Loucy (cell line): ENCODE measurements around the gene SLC23A2.

ENCODE experiments used
- H2AFZ ChIP-seq: fragments of 200-600 bp; sonication (generic); 2 replicates; pipeline ENCODE4 v1.6.0; 2016; ENCODE audit warnings: antibody characterized with exemption, mild to moderate bottlenecking, low read length, moderate library complexity
- H3F3A ChIP-seq: fragments of 200-600 bp; 2 replicates; pipeline ENCODE4 v1.6.0; 2016; ENCODE audit warnings: antibody characterized with exemption, low read depth, mild to moderate bottlenecking
- H3K27me3 ChIP-seq: fragments of 200-600 bp; sonication (generic); 2 replicates; pipeline ENCODE4 v1.6.1; 2014; ENCODE audit warnings: low read length, mild to moderate bottlenecking; ENCODE audit not compliant: insufficient read depth, poor library complexity, severe bottlenecking
- H3K36me3 ChIP-seq: fragments of 200-600 bp; sonication (generic); 2 replicates; pipeline ENCODE4 v1.6.1; 2016; ENCODE audit warnings: low read length; ENCODE audit not compliant: insufficient read depth
- H3K4me1 ChIP-seq: fragments of 200-600 bp; sonication (generic); 2 replicates; pipeline ENCODE4 v1.5.1; 2014; ENCODE audit warnings: low read length, mild to moderate bottlenecking; ENCODE audit not compliant: insufficient read depth, poor library complexity, severe bottlenecking
- H3K4me2 ChIP-seq: fragments of 200-600 bp; sonication (generic); 2 replicates; pipeline ENCODE4 v1.6.0; 2014; ENCODE audit warnings: antibody characterized with exemption, low read length, low read depth, mild to moderate bottlenecking; ENCODE audit not compliant: poor library complexity, severe bottlenecking
- H3K4me3 ChIP-seq: fragments of 200-600 bp; sonication (generic); 2 replicates; pipeline ENCODE4 v1.5.1; 2014; ENCODE audit warnings: low read length, mild to moderate bottlenecking, mixed read lengths; ENCODE audit not compliant: poor library complexity, severe bottlenecking
- H3K79me2 ChIP-seq: fragments of 200-600 bp; sonication (generic); 2 replicates; pipeline ENCODE4 v1.6.1; 2014; ENCODE audit warnings: low read length; ENCODE audit not compliant: insufficient read depth
- H3K9ac ChIP-seq: fragments of 200-600 bp; sonication (generic); 2 replicates; pipeline ENCODE4 v1.6.0; 2014; ENCODE audit warnings: mild to moderate bottlenecking, low read depth, low read length, moderate library complexity; ENCODE audit not compliant: poor library complexity, severe bottlenecking
- H3K9me2 ChIP-seq: fragments of 200-600 bp; sonication (generic); replicated peaks from 2 replicates; pipeline ENCODE4 v1.6.1; 2016; ENCODE audit warnings: low read depth, low read length, mixed read lengths
- H3K9me3 ChIP-seq: fragments of 200-600 bp; sonication (generic); 2 replicates; pipeline ENCODE4 v1.6.1; 2014; ENCODE audit warnings: mild to moderate bottlenecking, antibody characterized with exemption, low read length, low read depth; ENCODE audit not compliant: insufficient read depth
- H4K20me1 ChIP-seq: fragments of 200-600 bp; sonication (generic); 2 replicates; pipeline ENCODE4 v1.6.0; 2014; ENCODE audit warnings: antibody characterized with exemption, low read length, mild to moderate bottlenecking; ENCODE audit not compliant: insufficient read depth, poor library complexity, severe bottlenecking
- CTCF ChIP-seq: fragments of 200-600 bp; sonication (generic); conservative IDR thresholded peaks from 2 replicates; pipeline ENCODE4 v1.5.1; 2014; ENCODE audit warnings: mild to moderate bottlenecking, antibody characterized with exemption, low read length
- EZH2phosphoT487 ChIP-seq: fragments of 200-600 bp; IDR thresholded peaks from 2 replicates; pipeline ENCODE4 v1.6.1; 2018; ENCODE audit warnings: antibody characterized with exemption, mild to moderate bottlenecking, moderate library complexity, borderline replicate concordance

SLC23A2 gene

GRCh38 chr20:4973330-4974097, 27.8 kb downstream of the SLC23A2 start:
- H3K27me3 ChIP-seq, result no peaks in the 10 kb centered on the region
- no peak overlapping the region for H3K4me2 ChIP-seq
- no peak overlapping the region for H3K4me3 ChIP-seq
- peaks cover 6% of the 10 kb centered on the region for H3K4me1 ChIP-seq
- H3K79me2 ChIP-seq, result peaks cover 31% of the 10 kb centered on the region; the same call in 1 of the 2 replicates
- no peaks in the 10 kb centered on the region for H4K20me1 ChIP-seq
- H3K9me3 ChIP-seq, result no peaks in the 10 kb centered on the region
- no peak for TF ChIP-seq EZH2phosphoT487
- no peak for TF ChIP-seq CTCF
- H3K36me3 ChIP-seq, result peaks cover 24% of the 10 kb centered on the region; the same call in 1 of the 2 replicates
- no peaks in the 10 kb centered on the region for H3F3A ChIP-seq
- H3K9me2 ChIP-seq, result no peaks in the 10 kb centered on the region
- no peak overlapping the region for H3K9ac ChIP-seq
- H2AFZ ChIP-seq, result no peak overlapping the region

GRCh38 chr20:4972506-4973251, 28.6 kb downstream of the SLC23A2 start:
- no peaks in the 10 kb centered on the region for H3K9me2 ChIP-seq
- H3K36me3 ChIP-seq, result peaks cover 33% of the 10 kb centered on the region; the same call in 1 of the 2 replicates
- H3K27me3 ChIP-seq, result no peaks in the 10 kb centered on the region
- peaks cover 6% of the 10 kb centered on the region for H3K4me1 ChIP-seq
- peaks cover 23% of the 10 kb centered on the region; the same call in 1 of the 2 replicates for H3K79me2 ChIP-seq
- H3K4me3 ChIP-seq, result no peak overlapping the region
- H3K9ac ChIP-seq, result no peak overlapping the region
- no peaks in the 10 kb centered on the region for H4K20me1 ChIP-seq
- TF ChIP-seq EZH2phosphoT487, result no peak
- no peak for TF ChIP-seq CTCF
- H2AFZ ChIP-seq, result no peak overlapping the region
- H3K9me3 ChIP-seq, result no peaks in the 10 kb centered on the region
- H3F3A ChIP-seq, result no peaks in the 10 kb centered on the region
- no peak overlapping the region for H3K4me2 ChIP-seq

- H3K79me2 ChIP-seq, result 0 out of 2 replicates have a peak, but pooled peaks cover 11% of the 10 kb centered on the region
- H3K9ac ChIP-seq, result no peak overlapping the region
- no peaks in the 10 kb centered on the region for H3K9me2 ChIP-seq
- no peak overlapping the region for H3K4me3 ChIP-seq
- no peaks in the 10 kb centered on the region for H4K20me1 ChIP-seq
- no peak for TF ChIP-seq EZH2phosphoT487
- TF ChIP-seq CTCF, result no peak
- H3K27me3 ChIP-seq, result no peaks in the 10 kb centered on the region
- H3K9me3 ChIP-seq, result no peaks in the 10 kb centered on the region
- peaks cover 42% of the 10 kb centered on the region; the same call in 1 of the 2 replicates for H3K36me3 ChIP-seq
- H3K4me1 ChIP-seq, result peaks cover 6% of the 10 kb centered on the region
- H3K4me2 ChIP-seq, result no peak overlapping the region
- no peaks in the 10 kb centered on the region for H3F3A ChIP-seq
- no peak overlapping the region for H2AFZ ChIP-seq
Measured at GRCh38 chr20:4971064-4971463, 30.2 kb downstream of the SLC23A2 start.
